HG02642 (cell line): ENCODE data around the gene LY86.
"Not testable (repeated sequence)": the region's sequence is repeated elsewhere in the genome, so short reads cannot be mapped to it uniquely, and the experiment has no call there.

Experiments used
- ATAC-seq: cut with Tn5 transposase; IDR thresholded peaks from one replicate; pipeline ENCODE4 v1.9.1; 2021; ENCODE audit warnings: mild to moderate bottlenecking; ENCODE audit not compliant: unreplicated experiment, poor library complexity

Gene LY86

DNA sequence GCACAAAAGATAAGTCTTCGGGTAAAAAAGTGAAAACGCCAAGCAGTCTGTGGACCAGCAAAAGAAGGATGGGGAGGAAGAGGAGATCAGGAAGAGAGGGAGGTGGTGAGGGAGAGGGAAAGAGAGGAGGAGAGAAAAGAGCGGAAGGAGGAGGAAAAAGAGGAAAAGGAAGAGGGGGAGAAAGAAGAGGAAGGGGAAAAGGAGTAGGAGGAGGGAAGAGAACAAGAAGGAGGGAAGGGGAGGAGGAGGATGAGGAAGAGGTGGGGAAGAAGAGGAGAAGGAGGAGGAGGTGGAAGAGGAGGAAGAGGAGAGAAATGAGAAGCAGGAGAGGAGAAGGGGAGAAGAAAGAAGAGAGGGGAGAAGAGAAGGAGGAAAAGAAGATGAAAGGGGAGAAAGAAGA lies 6.5 kb downstream of the LY86 start:
- no peak for ATAC-seq

- no peak for ATAC-seq
Measured at GRCh38 chr6:6595952-6596351, 7.4 kb downstream of the LY86 start.

DNA sequence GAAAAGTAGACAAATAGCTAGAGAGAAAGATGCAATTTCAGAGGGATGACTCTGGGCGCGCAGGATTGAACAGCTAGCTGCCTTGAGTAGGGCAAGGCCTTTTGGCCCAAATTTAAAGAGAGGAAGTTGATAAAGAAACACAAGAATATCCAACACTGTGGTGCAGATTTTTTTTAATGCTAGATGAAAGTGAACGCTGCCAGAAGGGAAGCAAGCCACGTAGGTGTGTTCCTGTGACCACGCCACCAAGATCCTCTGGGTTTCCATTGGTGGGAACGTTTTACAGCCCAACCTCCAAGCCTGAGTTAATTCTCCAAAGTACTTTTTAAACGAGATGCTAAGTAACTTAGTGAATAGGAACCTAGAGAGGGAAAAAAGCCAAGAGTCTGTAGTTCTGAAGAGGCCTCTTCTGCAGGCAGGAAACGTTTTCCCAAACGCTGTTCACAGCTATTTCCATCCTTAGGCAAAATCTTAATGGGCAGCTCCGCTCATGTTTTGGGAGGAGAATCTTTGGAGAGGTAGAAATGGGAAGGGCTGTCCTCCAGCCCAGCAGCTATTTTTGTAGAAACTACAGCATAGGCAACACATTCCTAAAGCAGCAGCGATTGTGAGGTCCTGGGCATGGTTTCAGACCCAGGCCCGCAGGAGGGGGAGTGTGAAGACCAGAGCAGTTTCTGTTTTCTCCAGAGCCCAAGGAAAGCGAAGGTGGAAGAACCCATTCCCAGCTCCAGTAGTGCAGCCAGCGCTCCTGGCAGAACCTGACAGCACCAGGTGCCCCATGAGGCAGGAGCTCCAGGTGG lies 8.2 kb downstream of the LY86 start:
- ATAC-seq, result no peak

GRCh38 chr6:6597682-6598081 lies 9.2 kb downstream of the LY86 start:
- no peak for ATAC-seq

- ATAC-seq, result no peak
Measured at GRCh38 chr6:6599468-6599873, 11.0 kb downstream of the LY86 start.

- no peak for ATAC-seq
Measured at GRCh38 chr6:6600875-6601274, 12.4 kb downstream of the LY86 start.

GRCh38 chr6:6602262-6602661 lies 13.7 kb downstream of the LY86 start:
- ATAC-seq, result no peak

GRCh38 chr6:6603317-6603716 lies 14.8 kb downstream of the LY86 start:
- ATAC-seq, result no peak

DNA sequence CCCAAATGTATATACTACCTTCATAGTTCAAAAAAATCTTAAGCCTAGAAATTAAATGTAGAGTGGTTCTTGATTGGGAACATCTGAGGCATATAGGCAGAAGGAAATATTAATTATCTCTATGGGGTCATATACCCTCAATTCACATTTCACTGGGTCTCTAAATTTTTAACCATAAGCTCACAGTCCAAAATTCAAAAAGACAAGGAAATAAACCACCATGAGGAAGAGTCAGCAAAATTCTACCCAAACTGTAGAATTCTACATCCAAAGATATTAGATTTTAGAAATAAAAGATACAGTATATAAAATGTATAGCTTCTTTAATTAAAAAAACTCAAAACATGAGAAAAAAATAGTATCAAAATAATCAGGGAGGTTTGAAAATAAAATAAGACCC lies 15.5 kb downstream of the LY86 start:
- no peak for ATAC-seq

DNA sequence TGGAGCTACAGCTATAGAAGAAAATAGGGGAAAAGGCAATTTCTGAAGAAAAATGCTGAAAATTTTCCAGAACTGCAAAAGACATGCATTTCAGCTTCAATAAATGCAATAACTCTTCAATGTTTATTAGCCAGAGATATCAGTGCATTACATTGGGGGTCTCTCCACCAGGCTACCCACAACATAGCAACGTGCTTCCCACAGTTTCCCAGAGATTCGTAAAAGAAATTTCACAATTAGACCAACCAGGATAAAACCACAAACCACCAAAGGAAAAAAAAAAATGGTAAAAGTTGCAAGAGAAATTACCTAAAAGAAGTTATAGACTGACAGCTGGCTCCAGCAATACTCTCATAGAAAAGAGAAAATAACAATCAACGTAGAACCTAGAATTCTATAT lies 16.0 kb downstream of the LY86 start:
- no peak for ATAC-seq

GRCh38 chr6:6605873-6606272 lies 17.4 kb downstream of the LY86 start:
- no peak for ATAC-seq

- ATAC-seq, result not testable (repeated sequence)
Measured at GRCh38 chr6:6606391-6607030, 18.0 kb downstream of the LY86 start.

DNA sequence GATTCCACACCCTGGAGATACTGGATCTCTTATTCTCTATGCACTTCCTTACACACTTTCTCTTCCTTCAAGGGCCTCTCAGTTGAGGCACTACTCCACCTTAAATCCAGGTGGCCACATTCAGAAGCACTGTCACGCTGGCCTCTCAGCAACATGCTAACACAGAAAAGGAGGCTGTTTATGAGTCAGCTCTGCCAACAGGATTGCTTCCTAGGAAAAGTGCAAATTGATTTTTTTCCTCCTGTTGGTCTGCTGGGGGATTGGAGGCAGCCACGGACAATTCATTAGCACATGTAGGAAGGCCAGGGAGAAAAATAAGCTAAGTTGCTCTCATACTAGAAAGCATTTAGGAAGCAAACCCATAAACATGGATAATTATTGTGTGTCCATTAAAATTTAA lies 20.9 kb downstream of the LY86 start:
- ATAC-seq, result no peak

DNA sequence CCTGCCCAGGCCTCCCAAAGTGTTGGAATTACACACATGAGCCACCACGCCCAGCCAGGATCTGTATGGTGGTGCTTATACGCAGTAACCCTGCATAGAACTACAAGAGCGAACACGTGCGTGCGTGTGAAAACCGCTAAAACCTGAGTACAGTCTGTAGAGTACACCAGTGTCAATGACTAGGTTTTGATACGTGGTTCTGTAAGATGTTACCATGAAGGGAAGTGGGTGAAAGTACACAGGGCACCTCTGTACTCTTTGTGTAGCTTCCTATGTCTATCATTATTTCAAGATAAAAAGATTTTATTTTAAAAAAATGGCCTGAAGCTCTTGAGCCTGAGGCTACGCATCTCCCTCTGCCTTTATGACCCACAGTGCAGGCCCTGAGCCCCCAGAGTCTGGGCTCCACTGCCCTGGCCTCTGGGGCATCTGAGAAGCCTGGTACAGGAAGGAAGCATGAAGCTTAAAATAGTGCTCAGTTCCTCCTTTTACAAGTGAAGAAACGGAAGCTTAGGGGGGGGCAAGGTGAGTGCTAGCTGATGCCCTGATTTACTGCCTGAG lies 21.6 kb downstream of the LY86 start:
- ATAC-seq, result peak; percentile 96

GRCh38 chr6:6611486-6611885 lies 23.0 kb downstream of the LY86 start:
- ATAC-seq, result no peak

DNA sequence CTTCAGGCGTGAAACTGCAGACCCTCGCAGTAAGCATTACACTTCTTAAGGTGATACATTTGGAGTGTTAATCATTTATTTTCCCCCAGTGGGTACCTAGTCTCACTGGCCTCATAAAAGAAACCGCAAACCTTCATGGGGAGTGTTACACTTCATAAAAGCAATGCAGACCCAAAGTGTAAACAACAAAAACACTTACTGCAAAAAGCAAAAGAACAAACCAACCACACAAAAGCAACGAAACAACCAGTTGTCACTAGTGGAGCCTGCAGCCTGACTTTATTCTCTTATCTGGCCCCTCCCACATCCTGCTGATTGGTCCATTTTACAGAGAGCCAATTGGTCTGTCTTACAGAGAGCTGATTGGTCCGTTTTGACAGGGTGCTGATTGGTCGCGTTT lies 23.8 kb downstream of the LY86 start:
- ATAC-seq, result no peak

- not testable (repeated sequence) for ATAC-seq
Measured at GRCh38 chr6:6613103-6613718, 24.7 kb downstream of the LY86 start.

DNA sequence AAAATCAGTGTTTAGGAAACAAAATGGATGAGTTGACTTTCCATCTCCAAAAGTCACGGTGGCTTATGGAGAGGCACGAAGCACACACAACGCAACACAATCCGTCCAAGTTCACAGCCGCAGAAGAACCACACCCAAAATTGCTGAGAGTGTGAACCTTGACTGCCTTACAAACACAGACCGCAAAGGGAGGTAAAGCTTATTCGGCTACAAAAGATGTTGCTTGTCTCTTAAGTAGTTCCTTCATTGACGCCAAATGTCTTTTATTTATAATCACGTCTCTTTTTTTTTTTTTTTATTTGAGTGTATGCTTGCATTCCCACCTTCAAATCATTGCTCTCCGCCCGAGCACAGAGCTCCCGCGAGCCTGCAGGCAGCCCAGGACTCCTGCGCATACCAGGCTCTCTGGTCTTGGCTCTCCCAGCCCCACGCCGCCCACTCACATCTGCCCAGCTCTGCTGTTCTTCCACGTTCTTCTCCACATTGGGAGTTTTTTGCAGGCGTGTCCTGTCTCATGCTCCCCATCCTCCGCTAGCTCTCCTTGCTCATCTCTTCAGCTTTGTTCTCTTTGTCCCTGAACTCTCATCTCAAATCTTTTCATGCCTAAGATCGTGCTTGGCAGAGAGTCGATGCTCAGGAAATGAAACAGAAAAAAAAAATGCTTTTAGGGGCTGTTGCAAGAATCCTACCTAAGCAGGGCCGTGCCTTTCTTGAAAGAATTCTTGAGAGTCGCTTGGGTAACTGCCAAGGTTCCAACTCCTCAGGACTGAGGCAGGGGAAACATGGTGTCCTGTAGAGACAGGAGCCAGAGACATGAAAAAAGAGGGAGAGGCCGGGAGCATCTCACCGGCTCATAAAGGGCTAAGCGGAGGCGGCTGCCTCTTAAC lies 25.8 kb downstream of the LY86 start:
- ATAC-seq, result no peak

DNA sequence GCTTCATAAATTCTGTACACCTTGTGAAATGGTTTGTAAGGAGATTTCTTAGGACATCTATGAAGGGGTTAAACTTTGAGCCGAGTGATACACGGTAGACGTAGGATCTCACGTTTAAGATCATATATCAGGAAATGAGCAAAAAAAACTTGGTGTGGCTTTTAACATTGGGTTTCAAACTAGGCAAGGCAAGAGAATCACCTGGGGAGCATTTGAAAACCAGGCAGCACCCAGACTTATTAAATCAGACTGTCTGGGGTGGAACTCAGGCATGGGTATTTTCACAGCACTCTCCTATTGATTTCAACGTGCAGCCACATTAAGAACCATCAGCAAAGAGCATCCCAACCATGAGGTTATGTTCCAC lies 26.4 kb downstream of the LY86 start:
- no peak for ATAC-seq

- ATAC-seq, result peak; percentile 70
Measured at GRCh38 chr6:6616656-6617055, 28.1 kb downstream of the LY86 start.
